ENCODE data around the gene FNDC3B. TPM values are rescaled to one million over a fixed set of nuclear protein-coding genes. Genes with fewer than 3 reads are reported as not detected.

FNDC3B gene
- total RNA-seq, 1 experiment from 2014 or later: 149 TPM

GRCh38 chr3:172279974-172280373 lies 240.6 kb downstream of the FNDC3B start:
- H3K4me1 Mint-ChIP-seq (ENCODE audit: insufficient read depth, unreplicated experiment): peaks cover 18% of the 10 kb centered on the region
- POLR2A ChIA-PET: interaction anchor here (0.6 to 0.9 kb wide), 5 partner anchors 9 to 1653 kb away, joined by 3 to 5 read pairs (median 3); partner anchors contain the start of gene FNDC3B
- no peaks in the 10 kb centered on the region for H3K9me3 Mint-ChIP-seq (ENCODE audit: unreplicated experiment)
- CTCF ChIA-PET: interaction anchor here (1.0 to 1.3 kb wide), 2 partner anchors 10 to 27 kb away, joined by 3 to 4 read pairs; no protein-coding TSS in a partner anchor
- no peaks in the 10 kb centered on the region for H3K27me3 Mint-ChIP-seq (ENCODE audit: insufficient read depth, unreplicated experiment)
- H3K4me3 Mint-ChIP-seq (ENCODE audit: unreplicated experiment): no peak overlapping the region
- no TSS peak for BruUV-seq (replicated peaks)
- intact Hi-C loops (cut with micrococcal nuclease): no loop called here
- TF ChIP-seq, protein P1, sequence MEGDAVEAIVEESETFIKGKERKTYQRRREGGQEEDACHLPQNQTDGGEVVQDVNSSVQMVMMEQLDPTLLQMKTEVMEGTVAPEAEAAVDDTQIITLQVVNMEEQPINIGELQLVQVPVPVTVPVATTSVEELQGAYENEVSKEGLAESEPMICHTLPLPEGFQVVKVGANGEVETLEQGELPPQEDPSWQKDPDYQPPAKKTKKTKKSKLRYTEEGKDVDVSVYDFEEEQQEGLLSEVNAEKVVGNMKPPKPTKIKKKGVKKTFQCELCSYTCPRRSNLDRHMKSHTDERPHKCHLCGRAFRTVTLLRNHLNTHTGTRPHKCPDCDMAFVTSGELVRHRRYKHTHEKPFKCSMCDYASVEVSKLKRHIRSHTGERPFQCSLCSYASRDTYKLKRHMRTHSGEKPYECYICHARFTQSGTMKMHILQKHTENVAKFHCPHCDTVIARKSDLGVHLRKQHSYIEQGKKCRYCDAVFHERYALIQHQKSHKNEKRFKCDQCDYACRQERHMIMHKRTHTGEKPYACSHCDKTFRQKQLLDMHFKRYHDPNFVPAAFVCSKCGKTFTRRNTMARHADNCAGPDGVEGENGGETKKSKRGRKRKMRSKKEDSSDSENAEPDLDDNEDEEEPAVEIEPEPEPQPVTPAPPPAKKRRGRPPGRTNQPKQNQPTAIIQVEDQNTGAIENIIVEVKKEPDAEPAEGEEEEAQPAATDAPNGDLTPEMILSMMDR (IDR thresholded peaks at IDR 0.05; ENCODE audit: unreplicated experiment): no peak
- DNase-seq (ENCODE audit: unreplicated experiment): no peak
- H3K27ac Mint-ChIP-seq (ENCODE audit: low read depth, unreplicated experiment): peak overlapping the region; percentile 16
- H3K36me3 Mint-ChIP-seq (ENCODE audit: insufficient read depth, unreplicated experiment): peaks cover 30% of the 10 kb centered on the region

DNA sequence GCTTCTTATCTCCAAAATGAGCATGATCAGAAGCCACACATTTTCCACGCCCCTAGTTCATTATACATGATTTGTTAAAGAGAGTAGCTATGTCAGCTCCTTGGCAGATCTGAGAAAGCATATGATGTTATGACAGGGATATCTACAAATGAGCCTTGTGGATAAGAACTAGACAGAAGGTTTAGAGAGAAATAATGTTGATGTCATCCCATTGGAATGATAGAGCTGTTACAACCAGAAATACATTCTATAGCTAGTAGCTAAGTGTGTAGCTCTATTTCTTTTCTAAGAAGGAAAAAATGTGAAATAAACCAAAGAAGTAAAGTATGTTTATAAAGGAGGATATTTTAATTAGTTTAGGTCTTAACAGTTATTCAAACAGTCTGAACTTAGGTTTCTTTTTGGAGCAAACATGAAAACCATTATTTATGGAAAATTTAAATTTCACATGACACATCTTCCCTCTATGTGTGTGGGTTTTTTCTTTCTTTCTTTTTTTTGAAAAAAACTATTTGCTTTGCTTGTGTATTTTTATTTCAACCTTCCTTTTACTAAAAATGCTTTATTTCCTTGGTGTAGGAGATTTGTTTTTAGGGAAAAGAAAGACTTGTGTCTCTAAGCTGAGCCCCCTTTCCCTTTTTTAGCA lies 241.2 kb downstream of the FNDC3B start:
- Mint-ChIP-seq H3K36me3 (ENCODE audit: insufficient read depth, unreplicated experiment) (peaks cover 30% of the 10 kb centered on the region), H3K4me1 (ENCODE audit: insufficient read depth, unreplicated experiment) (peaks cover 24% of the 10 kb centered on the region), H3K27ac (ENCODE audit: low read depth, unreplicated experiment) (peak overlapping the region; percentile 16), H3K27me3 (ENCODE audit: insufficient read depth, unreplicated experiment) (no peaks in the 10 kb centered on the region), H3K4me3 (ENCODE audit: unreplicated experiment) (no peak overlapping the region), H3K9me3 (ENCODE audit: unreplicated experiment) (no peaks in the 10 kb centered on the region)
- TF ChIP-seq, protein P1 (IDR thresholded peaks at IDR 0.05; ENCODE audit: unreplicated experiment): no peak
- no TSS peak for BruUV-seq (replicated peaks)
- CTCF ChIA-PET: interaction anchor here (1.0 to 1.5 kb wide), 3 partner anchors 10 to 51 kb away, joined by 3 to 4 read pairs (median 3); no protein-coding TSS in a partner anchor
- intact Hi-C loops (cut with micrococcal nuclease): no loop called here
- POLR2A ChIA-PET: interaction anchor here (0.6 to 1.5 kb wide), 7 partner anchors 9 to 1652 kb away, joined by 3 to 5 read pairs (median 3); partner anchors contain the start of gene FNDC3B
- no peak for DNase-seq (ENCODE audit: unreplicated experiment)

DNA sequence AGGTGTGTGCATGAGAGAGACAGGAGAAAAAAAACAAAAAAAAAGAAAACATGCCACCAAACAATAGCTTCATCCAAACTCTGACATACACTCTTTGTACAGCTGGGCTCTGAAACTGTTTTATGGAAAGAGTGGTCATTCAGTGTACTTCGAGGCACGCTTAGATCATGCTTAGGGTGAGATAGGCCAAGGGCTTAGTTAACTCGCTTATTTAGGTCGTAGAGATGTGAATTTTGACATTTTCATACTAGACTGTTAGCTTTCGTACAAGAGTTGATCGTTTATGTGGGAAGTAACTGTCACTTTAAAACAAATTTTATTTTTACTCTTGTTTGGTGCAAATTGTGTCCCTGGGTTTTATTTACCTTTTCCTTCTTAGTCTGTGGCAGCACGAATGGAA lies 242.5 kb downstream of the FNDC3B start:
- TF ChIP-seq, protein P1 (IDR thresholded peaks at IDR 0.05; ENCODE audit: unreplicated experiment): no peak
- intact Hi-C loops (cut with micrococcal nuclease): no loop called here
- Mint-ChIP-seq H3K36me3 (ENCODE audit: insufficient read depth, unreplicated experiment) (peaks cover 38% of the 10 kb centered on the region), H3K27ac (ENCODE audit: low read depth, unreplicated experiment) (peak overlapping the region; percentile 3), H3K27me3 (ENCODE audit: insufficient read depth, unreplicated experiment) (no peaks in the 10 kb centered on the region), H3K4me1 (ENCODE audit: insufficient read depth, unreplicated experiment) (peaks cover 37% of the 10 kb centered on the region), H3K4me3 (ENCODE audit: unreplicated experiment) (no peak overlapping the region), H3K9me3 (ENCODE audit: unreplicated experiment) (no peaks in the 10 kb centered on the region)
- no peak for DNase-seq (ENCODE audit: unreplicated experiment)
- ChIA-PET CTCF (interaction anchor here (1.5 kb wide), 1 partner anchor 50 kb away, joined by 3 read pairs; no protein-coding TSS in a partner anchor), POLR2A (interaction anchor here (1.5 kb wide), 1 partner anchor 141 kb away, joined by 3 read pairs; no protein-coding TSS in a partner anchor)
- BruUV-seq (replicated peaks): no TSS peak

- TF ChIP-seq, protein P1 (IDR thresholded peaks at IDR 0.05; ENCODE audit: unreplicated experiment): no peak
- no TSS peak for BruUV-seq (replicated peaks)
- Mint-ChIP-seq H3K4me3 (ENCODE audit: unreplicated experiment) (no peak overlapping the region), H3K36me3 (ENCODE audit: insufficient read depth, unreplicated experiment) (peaks cover 47% of the 10 kb centered on the region), H3K9me3 (ENCODE audit: unreplicated experiment) (no peaks in the 10 kb centered on the region), H3K4me1 (ENCODE audit: insufficient read depth, unreplicated experiment) (peaks cover 37% of the 10 kb centered on the region), H3K27me3 (ENCODE audit: insufficient read depth, unreplicated experiment) (no peaks in the 10 kb centered on the region), H3K27ac (ENCODE audit: low read depth, unreplicated experiment) (peak overlapping the region; percentile 4)
- ChIA-PET POLR2A (interaction anchor here (1.0 kb wide), 1 partner anchor 15 kb away, joined by 3 read pairs; no protein-coding TSS in a partner anchor), CTCF (interaction anchor here (0.5 to 0.6 kb wide), 2 partner anchors 195 to 316 kb away, joined by 3 read pairs; no protein-coding TSS in a partner anchor)
- no peak for DNase-seq (ENCODE audit: unreplicated experiment)
- intact Hi-C loops (cut with micrococcal nuclease): no loop called here
Measured at GRCh38 chr3:172282850-172283249, 243.5 kb downstream of the FNDC3B start.
